GM10248 (cell line): ENCODE data around the gene FMNL3.
A peak's percentile ranks its signal among the peaks of the same experiment; 100 is the strongest.

Source experiments
- CTCF ChIA-PET: fragments of 300-600 bp; sonication (Branson Sonifier 250); formaldehyde crosslinking; extraction: SDS; loops from one replicate; lab custom pipeline; 2021; ENCODE audit warnings: antibody characterized with exemption; lab: Yijun Ruan, JAX
- POLR2A ChIA-PET: fragments of 350-650 bp; sonication (Branson Sonifier 250); formaldehyde crosslinking; extraction: SDS; loops from one replicate; lab custom pipeline; 2020; ENCODE audit warnings: antibody characterized with exemption; lab: Yijun Ruan, JAX
- DNase-seq: peaks from one replicate; pipeline ENCODE4 v3.0.0; 2012; ENCODE audit errors: extremely low spot score
- CTCF ChIP-seq: IDR thresholded peaks from 2 replicates; pipeline ENCODE4 v1.5.1; 2012; ENCODE audit warnings: mild to moderate bottlenecking, low read depth; ENCODE audit errors: extremely low read depth, missing control alignments, control extremely low read depth

The FMNL3 gene

GRCh38 chr12:49664591-49665239 lies 42.5 kb downstream of the FMNL3 start:
- ChIA-PET CTCF (interaction anchor here (1.1 to 5.2 kb wide), 13 partner anchors 9 to 76 kb away, joined by 3 to 35 read pairs (median 5); partner anchors contain the start of gene TMBIM6), POLR2A (interaction anchor here (0.6 kb wide), 1 partner anchor 64 kb away, joined by 4 read pairs; no protein-coding TSS in a partner anchor)
- no peak for TF ChIP-seq CTCF
- peak; percentile 50 for DNase-seq

GRCh38 chr12:49664167-49664566 lies 43.0 kb downstream of the FMNL3 start:
- TF ChIP-seq CTCF, result no peak
- CTCF ChIA-PET, result interaction anchor here (1.1 to 5.2 kb wide), 12 partner anchors 9 to 179 kb away, joined by 3 to 35 read pairs (median 12); partner anchors contain the start of genes BCDIN3D, PRPF40B and TMBIM6
- POLR2A ChIA-PET, result interaction anchor here (0.6 kb wide), 1 partner anchor 63 kb away, joined by 4 read pairs; no protein-coding TSS in a partner anchor
- no peak for DNase-seq

GRCh38 chr12:49662998-49663843 lies 44.0 kb downstream of the FMNL3 start:
- DNase-seq, result peak; percentile 87

GRCh38 chr12:49661746-49662145 lies 45.5 kb downstream of the FMNL3 start:
- no peak for TF ChIP-seq CTCF
- POLR2A ChIA-PET, result interaction anchor here (0.6 kb wide), 1 partner anchor 958 kb away, joined by 3 read pairs; no protein-coding TSS in a partner anchor
- no peak for DNase-seq
- CTCF ChIA-PET, result interaction anchor here (0.7 to 5.2 kb wide), 12 partner anchors 9 to 54 kb away, joined by 3 to 23 read pairs (median 6); no protein-coding TSS in a partner anchor

More at GRCh38 chr12:49662998-49663843, 44.0 kb downstream of the FMNL3 start:
- ChIA-PET CTCF (interaction anchor here (0.8 to 5.2 kb wide), 24 partner anchors 8 to 305 kb away, joined by 3 to 35 read pairs (median 5); partner anchors contain the start of genes BCDIN3D, FMNL3, PRPF40B and TMBIM6), POLR2A (no interaction called here)
- no peak for TF ChIP-seq CTCF

- TF ChIP-seq CTCF, result no peak
- peak; percentile 67 for DNase-seq
- POLR2A ChIA-PET, result interaction anchor here (0.6 to 0.7 kb wide), 3 partner anchors 26 to 957 kb away, joined by 3 read pairs; no protein-coding TSS in a partner anchor
- CTCF ChIA-PET, result interaction anchor here (0.7 to 5.2 kb wide), 13 partner anchors 9 to 80 kb away, joined by 3 to 25 read pairs (median 6); partner anchors contain the start of gene TMBIM6
These were observed 46.0 kb downstream of the FMNL3 start for GRCh38 chr12:49661191-49661590.

GRCh38 chr12:49659753-49660152 lies 47.5 kb downstream of the FMNL3 start:
- ChIA-PET CTCF (interaction anchor here (1.3 to 5.2 kb wide), 8 partner anchors 10 to 81 kb away, joined by 4 to 25 read pairs (median 6); partner anchors contain the start of genes PRPF40B and TMBIM6), POLR2A (no interaction called here)
- no peak for TF ChIP-seq CTCF
- DNase-seq, result no peak
